GM19240 (cell line): ENCODE results near the gene TRIP6.

ENCODE experiments used
- DNase-seq: peaks from one replicate; pipeline ENCODE4 v3.0.0; 2011; ENCODE audit warnings: low spot score; ENCODE audit not compliant: insufficient read length

Gene TRIP6

GRCh38 chr7:100888988-100889750 is 22.0 kb downstream of the TRIP6 start, which contains the start of gene UFSP1:
Gene UFSP1, minus strand, starts transcription at chr7:100889715. Its CDS starts 444 bp downstream, at chr7:100889271.
- DNase-seq: no peak

GRCh38 chr7:100890653-100891567 is 23.7 kb downstream of the TRIP6 start:
- DNase-seq: no peak

- no peak for DNase-seq
Observed at GRCh38 chr7:100891568-100892247, 24.5 kb downstream of the TRIP6 start.

DNA sequence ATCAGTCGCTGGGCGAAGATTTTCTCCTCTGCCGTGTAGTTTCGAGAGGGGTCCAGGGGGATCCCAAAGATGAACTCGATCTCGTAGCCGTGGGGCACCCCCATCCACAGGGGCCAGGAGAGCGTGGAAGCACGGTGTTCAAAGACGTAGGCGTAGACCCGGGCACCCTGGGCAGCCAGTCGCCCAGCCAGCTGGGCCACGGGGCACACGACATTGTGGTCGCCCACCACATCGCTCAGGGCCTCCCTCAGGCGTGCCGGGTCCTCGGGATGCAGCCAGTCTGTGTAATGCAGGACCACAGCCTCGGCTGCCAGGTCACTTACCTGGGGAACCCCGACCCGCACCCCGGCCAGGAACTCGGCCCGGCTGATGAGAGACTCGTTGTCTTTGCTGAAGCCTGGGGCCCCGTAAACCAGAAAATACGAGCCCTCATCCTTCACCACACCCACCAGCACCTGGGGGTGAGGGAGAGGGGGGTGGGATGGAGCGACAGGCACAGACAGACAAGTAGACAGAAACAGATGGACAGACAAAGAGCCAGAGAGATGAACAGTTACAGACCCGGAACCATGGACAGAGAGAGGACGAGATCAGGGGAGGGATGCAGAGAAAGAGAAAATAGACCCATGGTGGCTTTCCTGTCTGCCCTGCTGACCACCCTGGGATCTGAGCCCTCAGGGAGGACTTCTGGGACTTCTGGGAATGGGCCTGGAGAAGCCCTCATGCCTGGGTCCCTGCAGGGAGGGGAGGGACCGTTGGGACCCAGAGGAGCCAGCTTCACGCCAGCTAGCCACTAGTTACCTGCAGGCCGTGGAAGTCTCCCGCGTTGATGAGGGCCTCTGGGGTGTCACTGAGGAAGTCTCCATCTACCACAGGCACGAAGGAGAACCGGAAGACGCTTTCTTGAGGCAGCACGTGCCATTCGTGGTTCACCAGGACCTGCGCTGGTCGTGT is 25.5 kb downstream of the TRIP6 start:
- DNase-seq: no peak

- DNase-seq: no peak
Observed at GRCh38 chr7:100893318-100893895, 26.2 kb downstream of the TRIP6 start.

GRCh38 chr7:100893910-100894721 is 26.9 kb downstream of the TRIP6 start:
- no peak for DNase-seq

- DNase-seq: no peak
Observed at GRCh38 chr7:100894860-100895700, 27.9 kb downstream of the TRIP6 start.

- DNase-seq: no peak
Observed at GRCh38 chr7:100895701-100895955, 28.4 kb downstream of the TRIP6 start, which contains the start of gene ACHE. Gene ACHE, minus strand, starts transcription at chr7:100895888. Its CDS starts 1,656 bp downstream, at chr7:100894232.

GRCh38 chr7:100895956-100896731 is 29.0 kb downstream of the TRIP6 start:
- no peak for DNase-seq

DNA sequence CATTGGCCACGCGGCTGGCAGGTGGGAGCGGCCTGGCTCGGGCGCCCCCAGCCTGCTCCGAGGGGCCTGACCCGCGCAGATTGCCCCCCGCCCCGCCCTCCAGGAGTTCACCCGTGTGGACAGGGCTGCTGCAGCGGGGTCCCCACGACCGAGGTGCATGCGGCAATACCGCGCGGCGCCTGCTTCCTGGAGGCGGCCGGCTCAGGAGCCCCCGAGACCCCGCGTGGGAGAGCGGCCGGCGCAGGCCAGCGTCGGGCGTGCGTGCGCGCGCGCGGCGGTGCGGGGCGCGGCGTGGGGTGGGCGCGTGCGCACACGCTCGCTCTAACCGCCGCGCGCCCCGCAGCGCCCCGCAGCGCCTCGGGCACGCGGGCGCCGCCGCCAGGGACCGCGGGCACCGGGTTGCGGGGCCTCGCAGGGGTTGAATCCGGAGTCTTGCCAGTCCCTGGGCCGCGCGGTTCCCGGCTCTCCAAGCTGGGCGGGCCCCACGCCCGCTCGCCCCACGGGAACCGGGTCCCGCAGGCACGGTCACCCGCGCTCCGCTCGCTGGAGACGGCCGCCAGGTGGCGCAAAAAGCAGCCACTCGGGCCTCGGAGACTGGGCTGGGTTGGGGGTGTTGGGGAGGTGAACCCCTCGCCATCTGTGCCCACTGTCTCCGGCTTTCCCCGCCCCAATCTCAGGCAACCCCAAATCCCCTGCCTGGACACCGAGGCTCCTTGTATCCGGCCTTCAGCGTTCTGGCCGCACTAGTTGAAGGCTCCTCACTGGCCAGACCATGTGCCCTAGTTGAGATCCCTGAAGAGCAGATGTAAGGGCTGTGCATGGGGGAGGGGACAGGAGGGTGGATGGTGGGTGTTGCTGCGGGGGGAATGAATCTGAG is 29.8 kb downstream of the TRIP6 start:
- DNase-seq: no peak

- DNase-seq: no peak
Observed at GRCh38 chr7:100897772-100898454, 30.7 kb downstream of the TRIP6 start.

DNA sequence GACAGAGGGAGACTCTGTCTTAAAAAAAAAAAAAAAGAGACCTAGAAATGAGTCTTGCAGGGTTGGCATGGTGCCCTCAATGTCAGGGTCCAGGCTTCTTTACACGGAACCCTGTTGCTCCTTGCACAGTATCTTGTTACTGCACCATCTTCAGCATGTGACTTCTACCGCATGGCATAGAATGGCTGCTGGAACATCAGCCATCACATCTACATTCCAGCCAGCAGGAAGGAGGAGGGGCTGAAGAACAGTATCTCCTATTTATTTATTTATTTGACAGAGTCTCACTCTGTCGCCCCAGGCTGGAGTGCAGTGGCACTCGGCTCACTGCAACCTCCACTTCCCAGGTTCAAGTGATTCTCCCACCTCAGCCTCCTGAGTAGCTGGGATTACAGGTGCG is 32.2 kb downstream of the TRIP6 start:
- DNase-seq: no peak

GRCh38 chr7:100900978-100901377 is 33.8 kb downstream of the TRIP6 start:
- no peak for DNase-seq

GRCh38 chr7:100901921-100902332 is 34.7 kb downstream of the TRIP6 start:
- DNase-seq: no peak

DNA sequence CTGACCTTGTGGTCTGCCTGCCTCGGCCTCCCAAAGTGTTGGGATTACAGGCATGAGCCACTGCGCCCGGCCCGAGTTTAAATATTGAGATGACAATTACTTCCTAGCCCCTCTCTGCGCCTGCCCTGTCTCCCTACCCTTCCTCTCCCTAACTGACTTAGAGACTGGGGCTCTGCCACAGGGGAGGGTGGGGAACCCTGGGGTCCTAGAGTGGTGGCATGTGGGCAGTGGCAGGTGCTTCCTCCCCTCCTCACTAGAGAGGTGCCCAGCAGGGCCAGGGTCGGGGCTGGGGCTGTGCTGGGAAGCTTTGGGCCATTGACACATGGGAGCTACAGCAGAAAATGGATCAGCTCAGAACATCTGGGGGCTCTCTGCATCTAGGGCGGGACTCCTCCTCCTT is 35.5 kb downstream of the TRIP6 start:
- no peak for DNase-seq

DNA sequence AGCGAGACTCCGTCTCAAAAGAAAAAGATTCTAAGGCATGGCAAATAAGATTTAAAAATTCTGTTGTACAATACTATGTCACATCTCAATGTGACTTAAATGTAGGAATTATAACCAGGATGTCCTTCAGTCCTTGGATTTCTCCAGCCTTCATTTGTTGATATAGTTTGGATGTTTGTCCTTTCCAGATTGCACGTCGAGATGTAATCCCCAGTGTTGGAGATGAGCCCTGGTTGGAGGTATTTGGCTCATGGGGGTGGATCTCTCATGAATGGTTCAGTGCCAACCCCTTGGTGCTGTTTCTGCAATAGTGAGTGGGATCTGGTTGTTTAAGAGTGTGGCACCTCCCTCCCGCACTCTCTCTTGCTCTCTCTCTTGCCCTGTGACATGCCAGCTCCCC is 41.3 kb downstream of the TRIP6 start:
- DNase-seq: no peak
